NCI-H128 (cell line): Measurements from ENCODE around the gene NELFB.
"Not testable (repeated sequence)": the region's sequence is repeated elsewhere in the genome, so short reads cannot be mapped to it uniquely, and the experiment has no call there.

ENCODE experiments used
- DNase-seq: peaks from one replicate; lab custom pipeline; 2025; ENCODE audit not compliant: unreplicated experiment; lab: John Stamatoyannopoulos, UW

The NELFB gene

GRCh38 chr9:137247135-137247915, 7.8 kb upstream of the NELFB start:
- peak; percentile 7 for DNase-seq

GRCh38 chr9:137247916-137248175, 7.3 kb upstream of the NELFB start:
- DNase-seq = no peak

- no peak for DNase-seq
These were observed 4.6 kb upstream of the NELFB start for GRCh38 chr9:137250329-137251193.

- no peak for DNase-seq
These were observed 4.0 kb upstream of the NELFB start, which contains the start of gene STPG3 for GRCh38 chr9:137251194-137251461. Gene STPG3, plus strand, starts transcription at chr9:137251286. Its CDS starts 1 bp downstream, at chr9:137251287.

- no peak for DNase-seq
These were observed 3.4 kb upstream of the NELFB start for GRCh38 chr9:137251490-137252268.

GRCh38 chr9:137252555-137253506, 2.3 kb upstream of the NELFB start:
- peak; percentile 43 for DNase-seq

- DNase-seq = no peak
These were observed 1.2 kb upstream of the NELFB start for GRCh38 chr9:137253717-137254623.

- DNase-seq = no peak
These were observed 454 bp downstream of the NELFB start for GRCh38 chr9:137255448-137256114.

- DNase-seq = no peak
These were observed 1.2 kb downstream of the NELFB start for GRCh38 chr9:137256362-137256761.

GRCh38 chr9:137256856-137257255, 1.7 kb downstream of the NELFB start:
- no peak for DNase-seq

- not testable (repeated sequence) for DNase-seq
These were observed 7.2 kb downstream of the NELFB start for GRCh38 chr9:137262173-137262908.

GRCh38 chr9:137262909-137263285, 7.8 kb downstream of the NELFB start:
- no peak for DNase-seq

GRCh38 chr9:137263506-137263905, 8.4 kb downstream of the NELFB start:
- no peak for DNase-seq

- no peak for DNase-seq
These were observed 8.9 kb downstream of the NELFB start for GRCh38 chr9:137264067-137264466.

GRCh38 chr9:137265496-137266161, 10.5 kb downstream of the NELFB start:
- DNase-seq = no peak

GRCh38 chr9:137266162-137266527, 11.0 kb downstream of the NELFB start:
- no peak for DNase-seq

GRCh38 chr9:137266585-137267453, 11.7 kb downstream of the NELFB start:
- DNase-seq = no peak
